ENCODE results near the gene COL13A1. TPM values are rescaled to one million over a fixed set of nuclear protein-coding genes. Genes with fewer than 3 reads are reported as not detected.

Gene COL13A1
- total RNA-seq, 3 donors from 2014 or later: 0.66 to 0.80 (median 0.73) TPM

DNA sequence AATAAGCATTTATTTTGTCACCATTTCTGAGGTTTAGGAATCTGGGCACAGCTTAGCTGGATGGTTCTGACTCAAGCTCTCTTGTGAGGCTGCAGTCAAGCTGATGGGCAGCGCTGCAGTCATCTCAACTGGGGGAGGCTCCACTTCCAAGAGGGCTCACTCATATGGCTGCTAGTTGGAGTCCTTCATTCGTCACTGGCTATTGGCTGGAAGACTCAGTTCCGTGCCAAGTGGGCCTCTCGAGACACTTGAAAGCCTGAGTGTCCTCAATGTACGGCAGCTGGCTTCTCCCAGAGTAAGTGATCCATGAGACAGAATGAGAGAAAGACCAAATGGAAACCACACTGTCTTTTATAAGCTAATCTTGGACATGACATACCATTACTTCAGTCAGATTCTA is 21.6 kb upstream of the COL13A1 start:
- Histone ChIP-seq H3K4me1 (no peaks in the 10 kb centered on the region), H3K27ac (no peak overlapping the region), H3K36me3 (no peaks in the 10 kb centered on the region), H3K4me3 (no peak overlapping the region), H3K9me3 (no peaks in the 10 kb centered on the region), H3K27me3 (peaks cover 0 to 9% of the 10 kb centered on the region in 2 donors)
- TF ChIP-seq POLR2A (IDR thresholded peaks at IDR 0.05): no peak
- TF ChIP-seq POLR2AphosphoS5 (IDR thresholded peaks at IDR 0.05): no peak
- no peak for TF ChIP-seq CTCF (IDR thresholded peaks at IDR 0.05)
- intact Hi-C loops (cut with DNase I; ENCODE audit: low total_unique reads): no loop called here
- no peak for DNase-seq (ENCODE audit: low spot score in 2 of 2)

DNA sequence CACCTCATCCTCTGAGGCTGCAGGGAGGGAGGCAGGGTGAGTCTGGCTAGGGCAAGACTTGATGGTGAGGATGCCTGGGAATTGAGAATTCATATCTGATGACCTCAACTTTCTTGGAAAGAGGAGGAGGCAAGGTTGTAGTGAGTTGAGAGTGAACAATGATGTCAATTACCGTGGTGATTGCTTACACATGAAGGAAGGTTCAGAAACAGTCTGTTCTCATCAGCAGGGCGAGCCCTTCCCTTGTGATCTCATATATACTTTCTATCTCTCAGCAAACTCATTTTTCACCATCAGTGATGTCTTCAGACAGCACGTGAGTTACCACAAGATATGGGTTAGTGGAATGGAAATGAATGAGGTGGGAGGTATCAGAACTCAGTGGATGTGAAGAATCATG is 20.1 kb upstream of the COL13A1 start:
- Histone ChIP-seq H3K4me3 (no peak overlapping the region), H3K9me3 (no peaks in the 10 kb centered on the region), H3K27me3 (peaks cover 0 to 9% of the 10 kb centered on the region in 2 donors), H3K36me3 (no peaks in the 10 kb centered on the region), H3K4me1 (no peaks in the 10 kb centered on the region), H3K27ac (no peak overlapping the region)
- intact Hi-C loops (cut with DNase I; ENCODE audit: low total_unique reads): no loop called here
- no peak for DNase-seq (ENCODE audit: low spot score in 2 of 2)
- TF ChIP-seq POLR2A (IDR thresholded peaks at IDR 0.05): no peak
- TF ChIP-seq POLR2AphosphoS5 (IDR thresholded peaks at IDR 0.05): no peak
- no peak for TF ChIP-seq CTCF (IDR thresholded peaks at IDR 0.05)

DNA sequence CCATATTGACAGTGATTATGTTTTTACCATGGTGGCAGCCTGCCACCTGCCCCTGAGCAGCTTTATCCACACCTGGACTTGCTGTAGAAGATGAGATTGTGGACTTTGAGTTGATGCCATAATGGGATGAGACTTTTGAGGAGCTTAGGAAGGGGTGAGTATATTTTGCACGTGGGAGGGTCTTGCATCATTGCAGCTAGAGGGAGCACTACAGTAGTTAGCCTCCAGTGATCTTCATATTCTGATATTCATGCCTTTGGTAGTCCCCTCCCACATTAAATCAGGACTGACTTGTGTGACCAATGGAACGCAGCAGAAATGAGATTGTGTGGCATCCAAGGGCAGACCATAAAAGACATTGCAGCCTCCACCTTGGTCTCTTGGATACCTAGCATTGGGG is 18.2 kb upstream of the COL13A1 start:
- no peak for DNase-seq (ENCODE audit: low spot score in 2 of 2)
- Histone ChIP-seq H3K9me3 (no peaks in the 10 kb centered on the region), H3K27ac (no peak overlapping the region), H3K36me3 (no peaks in the 10 kb centered on the region), H3K27me3 (peaks cover 0 to 9% of the 10 kb centered on the region in 2 donors), H3K4me1 (no peaks in the 10 kb centered on the region), H3K4me3 (no peak overlapping the region)
- intact Hi-C loops (cut with DNase I; ENCODE audit: low total_unique reads): no loop called here
- no peak for TF ChIP-seq POLR2A (IDR thresholded peaks at IDR 0.05)
- no peak for TF ChIP-seq POLR2AphosphoS5 (IDR thresholded peaks at IDR 0.05)
- no peak for TF ChIP-seq CTCF (IDR thresholded peaks at IDR 0.05)

GRCh38 chr10:69786791-69787190 is 14.9 kb upstream of the COL13A1 start:
- no peak for DNase-seq (ENCODE audit: low spot score in 2 of 2)
- no peak for TF ChIP-seq POLR2AphosphoS5 (IDR thresholded peaks at IDR 0.05)
- no peak for TF ChIP-seq CTCF (IDR thresholded peaks at IDR 0.05)
- Histone ChIP-seq H3K4me1 (no peaks in the 10 kb centered on the region), H3K27me3 (peaks cover 0 to 4% of the 10 kb centered on the region in 2 donors), H3K27ac (no peak overlapping the region), H3K4me3 (no peak overlapping the region), H3K36me3 (no peaks in the 10 kb centered on the region), H3K9me3 (no peaks in the 10 kb centered on the region)
- intact Hi-C loops (cut with DNase I; ENCODE audit: low total_unique reads): no loop called here

DNA sequence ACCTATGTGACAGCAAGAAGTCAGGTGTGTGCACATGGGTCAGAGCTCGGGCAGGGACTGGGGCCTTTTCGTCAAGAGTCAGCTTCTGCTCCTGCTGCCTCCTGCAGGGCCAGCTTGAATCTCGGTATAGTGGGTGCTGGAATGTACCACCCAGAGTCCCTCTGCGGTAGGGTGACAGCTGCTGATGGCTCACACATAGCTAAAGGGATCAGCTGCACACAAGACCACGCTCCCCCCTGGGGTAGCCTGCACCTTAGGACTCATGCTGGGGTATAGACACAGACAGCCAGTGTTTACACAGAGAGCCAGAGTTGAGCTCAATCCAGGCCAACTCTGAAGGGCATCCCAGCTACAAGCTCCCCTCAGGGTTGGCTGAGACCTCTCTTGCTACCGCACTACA is 14.0 kb upstream of the COL13A1 start:
- Histone ChIP-seq H3K4me1 (no peaks in the 10 kb centered on the region), H3K27me3 (no peaks in the 10 kb centered on the region), H3K9me3 (no peaks in the 10 kb centered on the region), H3K4me3 (no peak overlapping the region), H3K27ac (no peak overlapping the region), H3K36me3 (no peaks in the 10 kb centered on the region)
- DNase-seq (ENCODE audit: low spot score in 2 of 2): no peak
- TF ChIP-seq POLR2AphosphoS5 (IDR thresholded peaks at IDR 0.05): no peak
- no peak for TF ChIP-seq CTCF (IDR thresholded peaks at IDR 0.05)
- TF ChIP-seq POLR2A (IDR thresholded peaks at IDR 0.05): no peak
- intact Hi-C loops (cut with DNase I; ENCODE audit: low total_unique reads): no loop called here

Measured in breast epithelium (tissue), 4 donors.